Stimulated activated CD4-positive, alpha-beta T cell treated with anti-CD3 and anti-CD28 coated beads, Interleukin-2, amount 100 ng/mL, for 48 hours (primary cell): ENCODE measurements around the gene SPOCK2.
"Not testable (repeated sequence)": the region's sequence is repeated elsewhere in the genome, so short reads cannot be mapped to it uniquely, and the experiment has no call there.

Experiments
- DNase-seq, 2 donors: peaks; one replicate each; pipeline ENCODE4 v3.0.0-alpha.2; 2020

SPOCK2 gene

GRCh38 chr10:72087969-72088888 is at the start of gene SPOCK2:
TSS of gene SPOCK2 (minus strand) at chr10:72088551. CDS start at chr10:72088328, 223 bp downstream.
- DNase-seq: peak; percentile 52 to 53

- DNase-seq: no peak
Measured at GRCh38 chr10:72137583-72137982, 49.2 kb upstream of the SPOCK2 start.

- not testable (repeated sequence) for DNase-seq
Measured at GRCh38 chr10:72136225-72136624, 47.9 kb upstream of the SPOCK2 start.

GRCh38 chr10:72134785-72135767 is 46.7 kb upstream of the SPOCK2 start:
- DNase-seq: no peak

GRCh38 chr10:72133517-72133916 is 45.2 kb upstream of the SPOCK2 start:
- no peak for DNase-seq

- DNase-seq: no peak
Measured at GRCh38 chr10:72132854-72133253, 44.5 kb upstream of the SPOCK2 start.

- no peak for DNase-seq
Measured at GRCh38 chr10:72127571-72127970, 39.2 kb upstream of the SPOCK2 start.

- DNase-seq: no peak
Measured at GRCh38 chr10:72126872-72127232, 38.5 kb upstream of the SPOCK2 start.

- DNase-seq: no peak
Measured at GRCh38 chr10:72126184-72126871, 38.0 kb upstream of the SPOCK2 start.

- no peak for DNase-seq
Measured at GRCh38 chr10:72124989-72125388, 36.6 kb upstream of the SPOCK2 start.

- DNase-seq: no peak
Measured at GRCh38 chr10:72124381-72124780, 36.0 kb upstream of the SPOCK2 start.

GRCh38 chr10:72123616-72124015 is 35.3 kb upstream of the SPOCK2 start:
- DNase-seq: no peak

- no peak for DNase-seq
Measured at GRCh38 chr10:72122221-72122620, 33.9 kb upstream of the SPOCK2 start.

- no peak for DNase-seq
Measured at GRCh38 chr10:72121389-72121788, 33.0 kb upstream of the SPOCK2 start.

GRCh38 chr10:72116372-72116771 is 28.0 kb upstream of the SPOCK2 start:
- no peak for DNase-seq

- DNase-seq: no peak
Measured at GRCh38 chr10:72114706-72115450, 26.5 kb upstream of the SPOCK2 start.

GRCh38 chr10:72110673-72111401 is 22.5 kb upstream of the SPOCK2 start:
- DNase-seq: no peak

- DNase-seq: no peak
Measured at GRCh38 chr10:72109636-72110157, 21.3 kb upstream of the SPOCK2 start.

- no peak for DNase-seq
Measured at GRCh38 chr10:72108830-72109635, 20.7 kb upstream of the SPOCK2 start.

GRCh38 chr10:72108004-72108370 is 19.6 kb upstream of the SPOCK2 start:
- not testable (repeated sequence) for DNase-seq
